Measurements from ENCODE around the gene DOCK3. TPM values are rescaled to one million over a fixed set of nuclear protein-coding genes. Genes with fewer than 3 reads are reported as not detected.

Gene DOCK3
- total and polyA plus RNA-seq, 10 donors, result 0.08 to 2.1 (median 0.44) TPM

- intact Hi-C loops (cut with DNase I; ENCODE audit: low total_unique reads), result no loop called here
- H3K27ac ChIP-seq, result no peak overlapping the region
- no peak for DNase-seq
- H3K9me3 ChIP-seq, result peaks cover 0 to 13% (median 0%) of the 10 kb centered on the region in 8 donors
- no peaks in the 10 kb centered on the region for H3K4me1 ChIP-seq
- no peak overlapping the region for H3K4me3 ChIP-seq
- whole genome bisulfite sequencing, 5 donors, result 85 to 97% (median 93%) methylated on average over 5 of the region's 5 CpGs
- peaks cover 0 to 23% (median 0%) of the 10 kb centered on the region in 7 donors for H3K27me3 ChIP-seq (replicated peaks in 1 of 7)
- no peak for TF ChIP-seq POLR2A (IDR thresholded peaks at IDR 0.05)
- no peak for TF ChIP-seq POLR2AphosphoS5 (IDR thresholded peaks at IDR 0.05)
- no peak for TF ChIP-seq CTCF (IDR thresholded peaks at IDR 0.05 in 8 of 11, conservative IDR thresholded peaks at IDR 0.05 in 3 of 11)
- H3K36me3 ChIP-seq, result no peaks in the 10 kb centered on the region
These were observed 309.2 kb downstream of the DOCK3 start for GRCh38 chr3:50983887-50984286.

- no peaks in the 10 kb centered on the region for H3K36me3 ChIP-seq
- H3K4me3 ChIP-seq, result no peak overlapping the region
- intact Hi-C loops (cut with DNase I; ENCODE audit: low total_unique reads), result no loop called here
- WGBS, 5 donors, result 71 to 92% (median 84%) methylated on average over 1 of the region's 1 CpG
- no peak overlapping the region for H3K27ac ChIP-seq
- no peak for DNase-seq
- peaks cover 0 to 24% (median 8%) of the 10 kb centered on the region in 8 donors for H3K9me3 ChIP-seq
- no peaks in the 10 kb centered on the region for H3K4me1 ChIP-seq
- H3K27me3 ChIP-seq (replicated peaks in 1 of 7), result peaks cover 0 to 23% (median 0%) of the 10 kb centered on the region in 7 donors
- TF ChIP-seq POLR2AphosphoS5 (IDR thresholded peaks at IDR 0.05), result no peak
- no peak for TF ChIP-seq POLR2A (IDR thresholded peaks at IDR 0.05)
- no peak for TF ChIP-seq CTCF (IDR thresholded peaks at IDR 0.05 in 8 of 11, conservative IDR thresholded peaks at IDR 0.05 in 3 of 11)
These were observed 311.2 kb downstream of the DOCK3 start for GRCh38 chr3:50985893-50986292.

GRCh38 chr3:50986726-50987125 is 312.0 kb downstream of the DOCK3 start:
- no peak for DNase-seq
- peaks cover 0 to 32% (median 16%) of the 10 kb centered on the region in 8 donors for H3K9me3 ChIP-seq
- H3K4me1 ChIP-seq, result no peaks in the 10 kb centered on the region
- intact Hi-C loops (cut with DNase I; ENCODE audit: low total_unique reads), result no loop called here
- WGBS, 5 donors, result 62 to 84% (median 76%) methylated on average over 2 of the region's 2 CpGs
- TF ChIP-seq POLR2A (IDR thresholded peaks at IDR 0.05), result no peak
- TF ChIP-seq CTCF (IDR thresholded peaks at IDR 0.05 in 8 of 11, conservative IDR thresholded peaks at IDR 0.05 in 3 of 11), result no peak
- no peak for TF ChIP-seq POLR2AphosphoS5 (IDR thresholded peaks at IDR 0.05)
- H3K4me3 ChIP-seq, result no peak overlapping the region
- peaks cover 0 to 23% (median 0%) of the 10 kb centered on the region in 7 donors for H3K27me3 ChIP-seq (replicated peaks in 1 of 7)
- no peak overlapping the region for H3K27ac ChIP-seq
- no peaks in the 10 kb centered on the region for H3K36me3 ChIP-seq

- no peak overlapping the region for H3K4me3 ChIP-seq
- DNase-seq, result no peak
- H3K27ac ChIP-seq, result no peak overlapping the region
- H3K9me3 ChIP-seq, result peaks cover 0 to 30% (median 24%) of the 10 kb centered on the region in 8 donors
- intact Hi-C loops (cut with DNase I; ENCODE audit: low total_unique reads), result no loop called here
- 75 to 88% (median 82%) methylated on average over 1 of the region's 1 CpG for WGBS, 5 donors
- TF ChIP-seq POLR2A (IDR thresholded peaks at IDR 0.05), result no peak
- no peak for TF ChIP-seq CTCF (IDR thresholded peaks at IDR 0.05 in 8 of 11, conservative IDR thresholded peaks at IDR 0.05 in 3 of 11)
- TF ChIP-seq POLR2AphosphoS5 (IDR thresholded peaks at IDR 0.05), result no peak
- no peaks in the 10 kb centered on the region for H3K4me1 ChIP-seq
- no peaks in the 10 kb centered on the region for H3K36me3 ChIP-seq
- no peaks in the 10 kb centered on the region for H3K27me3 ChIP-seq (replicated peaks in 1 of 7)
These were observed 319.8 kb downstream of the DOCK3 start for GRCh38 chr3:50994537-50994936.

Measured in spleen (tissue), 11 donors.